Stomach (tissue), 4 donors: Measurements from ENCODE around the gene ADM5.

Source experiments
- CTCF ChIP-seq, 7 experiments: fragments of 450-650 bp in 4 of 7; fragments of 200-600 bp in 3 of 7; sonication (generic) in 3 of 7; IDR thresholded peaks; one replicate each; pipeline ENCODE4 v1.5.1; 2016 to 2019; ENCODE audit warnings: antibody characterized with exemption in 7 of 7, control low read depth in 2 of 7, mild to moderate bottlenecking in 1 of 7
- EP300 ChIP-seq: sonication (generic); formaldehyde crosslinking; IDR thresholded peaks from one replicate; pipeline ENCODE4 v1.6.1; 2017; ENCODE audit warnings: antibody characterized with exemption
- POLR2A ChIP-seq, 4 donors: fragments of 450-650 bp; IDR thresholded peaks; one replicate each; pipeline ENCODE4 v1.6.1; 2016; ENCODE audit warnings: antibody characterized with exemption in 4 of 4, control low read depth in 2 of 4, mild to moderate bottlenecking in 1 of 4, moderate library complexity in 1 of 4

- TF ChIP-seq CTCF (IDR thresholded peaks at IDR 0.05) = no peak
- no peak for TF ChIP-seq POLR2A (IDR thresholded peaks at IDR 0.05)
- no peak for TF ChIP-seq EP300
Observed at GRCh38 chr19:49669516-49669915, 19.9 kb upstream of the ADM5 start.
